Measurements from ENCODE around the gene STAT5B. TPM values are rescaled to one million over a fixed set of nuclear protein-coding genes. Genes with fewer than 3 reads are reported as not detected.

Gene STAT5B
- total and polyA plus RNA-seq, 9 of the 15 experiments (the other 6 are each of a cell fraction or from before 2014, with no cell fraction given) = 20.8 to 176 (median 92.4) TPM

- TF ChIP-seq, protein P1, sequence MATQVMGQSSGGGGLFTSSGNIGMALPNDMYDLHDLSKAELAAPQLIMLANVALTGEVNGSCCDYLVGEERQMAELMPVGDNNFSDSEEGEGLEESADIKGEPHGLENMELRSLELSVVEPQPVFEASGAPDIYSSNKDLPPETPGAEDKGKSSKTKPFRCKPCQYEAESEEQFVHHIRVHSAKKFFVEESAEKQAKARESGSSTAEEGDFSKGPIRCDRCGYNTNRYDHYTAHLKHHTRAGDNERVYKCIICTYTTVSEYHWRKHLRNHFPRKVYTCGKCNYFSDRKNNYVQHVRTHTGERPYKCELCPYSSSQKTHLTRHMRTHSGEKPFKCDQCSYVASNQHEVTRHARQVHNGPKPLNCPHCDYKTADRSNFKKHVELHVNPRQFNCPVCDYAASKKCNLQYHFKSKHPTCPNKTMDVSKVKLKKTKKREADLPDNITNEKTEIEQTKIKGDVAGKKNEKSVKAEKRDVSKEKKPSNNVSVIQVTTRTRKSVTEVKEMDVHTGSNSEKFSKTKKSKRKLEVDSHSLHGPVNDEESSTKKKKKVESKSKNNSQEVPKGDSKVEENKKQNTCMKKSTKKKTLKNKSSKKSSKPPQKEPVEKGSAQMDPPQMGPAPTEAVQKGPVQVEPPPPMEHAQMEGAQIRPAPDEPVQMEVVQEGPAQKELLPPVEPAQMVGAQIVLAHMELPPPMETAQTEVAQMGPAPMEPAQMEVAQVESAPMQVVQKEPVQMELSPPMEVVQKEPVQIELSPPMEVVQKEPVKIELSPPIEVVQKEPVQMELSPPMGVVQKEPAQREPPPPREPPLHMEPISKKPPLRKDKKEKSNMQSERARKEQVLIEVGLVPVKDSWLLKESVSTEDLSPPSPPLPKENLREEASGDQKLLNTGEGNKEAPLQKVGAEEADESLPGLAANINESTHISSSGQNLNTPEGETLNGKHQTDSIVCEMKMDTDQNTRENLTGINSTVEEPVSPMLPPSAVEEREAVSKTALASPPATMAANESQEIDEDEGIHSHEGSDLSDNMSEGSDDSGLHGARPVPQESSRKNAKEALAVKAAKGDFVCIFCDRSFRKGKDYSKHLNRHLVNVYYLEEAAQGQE (IDR thresholded peaks at IDR 0.05; ENCODE audit: borderline replicate concordance) = 0 out of 2 replicates have a peak, but pooled peaks have one; percentile 6
- TF ChIP-seq, protein P1 (CRISPR knock-in tag; IDR thresholded peaks at IDR 0.05; ENCODE audit: low read depth) = no peak
- TF ChIP-seq, protein P2, sequence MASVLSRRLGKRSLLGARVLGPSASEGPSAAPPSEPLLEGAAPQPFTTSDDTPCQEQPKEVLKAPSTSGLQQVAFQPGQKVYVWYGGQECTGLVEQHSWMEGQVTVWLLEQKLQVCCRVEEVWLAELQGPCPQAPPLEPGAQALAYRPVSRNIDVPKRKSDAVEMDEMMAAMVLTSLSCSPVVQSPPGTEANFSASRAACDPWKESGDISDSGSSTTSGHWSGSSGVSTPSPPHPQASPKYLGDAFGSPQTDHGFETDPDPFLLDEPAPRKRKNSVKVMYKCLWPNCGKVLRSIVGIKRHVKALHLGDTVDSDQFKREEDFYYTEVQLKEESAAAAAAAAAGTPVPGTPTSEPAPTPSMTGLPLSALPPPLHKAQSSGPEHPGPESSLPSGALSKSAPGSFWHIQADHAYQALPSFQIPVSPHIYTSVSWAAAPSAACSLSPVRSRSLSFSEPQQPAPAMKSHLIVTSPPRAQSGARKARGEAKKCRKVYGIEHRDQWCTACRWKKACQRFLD (CRISPR knock-in tag; IDR thresholded peaks at IDR 0.05) = no peak
- TF ChIP-seq XRCC5 (IDR thresholded peaks at IDR 0.05; ENCODE audit: low read depth, low read length) (0 out of 2 replicates have a peak, but pooled peaks have one; percentile 46), CTBP1 (IDR thresholded peaks at IDR 0.05; ENCODE audit: borderline replicate concordance) (peak; percentile 42; the same call in 1 of the 2 replicates), ZFX (CRISPR knock-in tag; IDR thresholded peaks at IDR 0.05) (0 out of 2 replicates have a peak, but pooled peaks have one; percentile 33), CREM (IDR thresholded peaks at IDR 0.05; ENCODE audit: low read depth) (peak; percentile 29; the same call in 1 of the 2 replicates), ZNF644 (tag; IDR thresholded peaks at IDR 0.05; ENCODE audit: low read depth) (no peak), NR1H2 (CRISPR knock-in tag; IDR thresholded peaks at IDR 0.05) (no peak), CTCF (IDR thresholded peaks at IDR 0.05 in 2 of 3, conservative IDR thresholded peaks at IDR 0.05 in 1 of 3; ENCODE audit: insufficient read depth in 2 of 3, low read depth in 1 of 3, low read length in 3 of 3) (peak; percentile 73 to 89 (median 77)), FOSL1 (tag; conservative IDR thresholded peaks at IDR 0.05) (no peak)
- TF ChIP-seq, protein P3, sequence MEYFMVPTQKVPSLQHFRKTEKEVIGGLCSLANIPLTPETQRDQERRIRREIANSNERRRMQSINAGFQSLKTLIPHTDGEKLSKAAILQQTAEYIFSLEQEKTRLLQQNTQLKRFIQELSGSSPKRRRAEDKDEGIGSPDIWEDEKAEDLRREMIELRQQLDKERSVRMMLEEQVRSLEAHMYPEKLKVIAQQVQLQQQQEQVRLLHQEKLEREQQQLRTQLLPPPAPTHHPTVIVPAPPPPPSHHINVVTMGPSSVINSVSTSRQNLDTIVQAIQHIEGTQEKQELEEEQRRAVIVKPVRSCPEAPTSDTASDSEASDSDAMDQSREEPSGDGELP (CRISPR knock-in tag; IDR thresholded peaks at IDR 0.05; ENCODE audit: borderline replicate concordance) = peak; percentile 46; the same call in 1 of the 2 replicates
- TF ChIP-seq, protein P4, sequence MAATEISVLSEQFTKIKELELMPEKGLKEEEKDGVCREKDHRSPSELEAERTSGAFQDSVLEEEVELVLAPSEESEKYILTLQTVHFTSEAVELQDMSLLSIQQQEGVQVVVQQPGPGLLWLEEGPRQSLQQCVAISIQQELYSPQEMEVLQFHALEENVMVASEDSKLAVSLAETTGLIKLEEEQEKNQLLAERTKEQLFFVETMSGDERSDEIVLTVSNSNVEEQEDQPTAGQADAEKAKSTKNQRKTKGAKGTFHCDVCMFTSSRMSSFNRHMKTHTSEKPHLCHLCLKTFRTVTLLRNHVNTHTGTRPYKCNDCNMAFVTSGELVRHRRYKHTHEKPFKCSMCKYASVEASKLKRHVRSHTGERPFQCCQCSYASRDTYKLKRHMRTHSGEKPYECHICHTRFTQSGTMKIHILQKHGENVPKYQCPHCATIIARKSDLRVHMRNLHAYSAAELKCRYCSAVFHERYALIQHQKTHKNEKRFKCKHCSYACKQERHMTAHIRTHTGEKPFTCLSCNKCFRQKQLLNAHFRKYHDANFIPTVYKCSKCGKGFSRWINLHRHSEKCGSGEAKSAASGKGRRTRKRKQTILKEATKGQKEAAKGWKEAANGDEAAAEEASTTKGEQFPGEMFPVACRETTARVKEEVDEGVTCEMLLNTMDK (IDR thresholded peaks at IDR 0.05; ENCODE audit: borderline replicate concordance, insufficient read depth, low read depth, low read length, poor library complexity, severe bottlenecking) = peak; percentile 54
Observed at GRCh38 chr17:42163113-42163512, 113.1 kb downstream of the STAT5B start (continued).

All from K562 (cell line).